ENCODE results near the gene JUP.

JUP gene

GRCh38 chr17:41806685-41807445 is 20.4 kb upstream of the JUP start:
- no peak for DNase-seq

- DNase-seq, result no peak
Measured at GRCh38 chr17:41803049-41804020, 16.8 kb upstream of the JUP start.

GRCh38 chr17:41801374-41802271 is 15.1 kb upstream of the JUP start:
- peak; percentile 75 for DNase-seq

- DNase-seq, result peak; percentile 49
Measured at GRCh38 chr17:41800601-41801373, 14.3 kb upstream of the JUP start.

GRCh38 chr17:41799366-41799765 is 12.9 kb upstream of the JUP start:
- DNase-seq, result no peak

- DNase-seq, result no peak
Measured at GRCh38 chr17:41797377-41797776, 10.9 kb upstream of the JUP start.

- DNase-seq, result no peak
Measured at GRCh38 chr17:41796121-41796895, 9.8 kb upstream of the JUP start.

- DNase-seq, result no peak
Measured at GRCh38 chr17:41794540-41794975, 8.0 kb upstream of the JUP start.

GRCh38 chr17:41793784-41794539 is 7.5 kb upstream of the JUP start:
- DNase-seq, result no peak

GRCh38 chr17:41792845-41793783 is 6.6 kb upstream of the JUP start:
- DNase-seq, result no peak

GRCh38 chr17:41787021-41787418 is 509 bp upstream of the JUP start:
- no peak for DNase-seq

GRCh38 chr17:41785859-41786226 is 668 bp downstream of the JUP start:
- no peak for DNase-seq

GRCh38 chr17:41785091-41785858 is 1.2 kb downstream of the JUP start:
- DNase-seq, result no peak

- DNase-seq, result no peak
Measured at GRCh38 chr17:41784207-41784744, 2.2 kb downstream of the JUP start.

GRCh38 chr17:41782142-41782541 is 4.4 kb downstream of the JUP start:
- DNase-seq, result no peak

GRCh38 chr17:41781404-41782110 is 5.0 kb downstream of the JUP start:
- DNase-seq, result no peak

GRCh38 chr17:41779954-41780353 is 6.6 kb downstream of the JUP start:
- no peak for DNase-seq
